Sciatic nerve (tissue), 2 donors: ENCODE data around the gene PTDSS2. TPM values are rescaled to one million over a fixed set of nuclear protein-coding genes. Genes with fewer than 3 reads are reported as not detected.
"Not testable (repeated sequence)": the region's sequence is repeated elsewhere in the genome, so short reads cannot be mapped to it uniquely, and the experiment has no call there.

Experiments used
- ATAC-seq: fragments of 200-7000 bp; cut with Tn5 transposase; one replicate; pipeline ENCODE4 v1.9.1; 2020; ENCODE audit warnings: mild to moderate bottlenecking, moderate library complexity
- DNase-seq: peaks from one replicate; pipeline ENCODE4 v3.0.0-alpha.2; 2020; ENCODE audit warnings: low spot score
- intact Hi-C: fragments of 100-400 bp; cut with DNase I; formaldehyde crosslinking; loops from one replicate; pipeline ENCODE4 v1.14.2; 2022
- total RNA-seq: library from RNA; stranded (reverse); fragmentation: NEBNext Ultra II Directional; extraction: Animal tissue kit (Norgen Biotek cat#: 25700); gene quantifications from one replicate; pipeline ENCODE4 v1.2.1, GENCODE V29; 2021
- donor health status: DM: no; HTN: no; CAD: no.
- donor health status: DM: no; HTN: no; CAD: no.

Gene PTDSS2
- total RNA-seq, 1 donor from 2014 or later: 33.1 TPM

DNA sequence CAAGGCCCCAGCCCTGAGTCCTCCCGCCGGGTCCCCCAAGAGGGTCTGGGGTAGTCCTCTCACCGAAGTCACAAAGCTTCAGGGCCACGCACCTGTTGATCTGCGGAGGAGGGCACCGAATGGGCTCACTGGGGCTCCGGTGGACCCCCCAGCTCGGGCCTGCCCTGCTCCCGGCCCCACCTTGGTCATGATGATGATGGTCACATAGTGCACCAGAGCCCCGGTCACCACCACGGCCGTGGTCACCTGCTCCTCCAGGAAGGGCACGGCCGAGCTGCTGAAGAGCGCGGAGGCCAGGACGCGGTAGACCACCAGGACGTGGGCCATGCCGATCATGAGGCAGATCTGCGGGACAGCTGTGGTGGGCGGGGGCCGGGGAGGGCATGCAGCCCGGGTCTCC is 21.8 kb upstream of the PTDSS2 start:
- no peak for DNase-seq
- intact Hi-C loops: no loop called here
- ATAC-seq: no peak

DNA sequence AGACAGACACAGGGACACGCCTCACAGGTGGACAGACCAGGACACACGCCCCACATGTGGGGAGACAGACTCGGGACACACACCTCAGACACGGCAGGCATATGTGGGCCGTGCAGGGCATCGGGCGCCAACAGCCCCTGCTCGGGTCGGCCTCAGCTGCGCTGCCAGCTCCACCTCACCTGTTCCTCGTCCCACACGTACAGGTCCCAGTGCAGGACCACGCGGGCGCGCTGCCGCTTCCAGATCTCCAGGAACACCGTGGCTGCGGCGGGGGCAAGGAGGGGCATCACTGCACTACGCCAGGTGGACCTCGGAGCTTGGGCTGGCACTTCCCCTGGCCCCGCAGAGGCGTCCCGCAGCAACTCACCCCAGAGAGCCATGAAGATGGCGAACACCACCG is 20.7 kb upstream of the PTDSS2 start:
- no peak for ATAC-seq
- DNase-seq: no peak
- intact Hi-C loops: no loop called here

DNA sequence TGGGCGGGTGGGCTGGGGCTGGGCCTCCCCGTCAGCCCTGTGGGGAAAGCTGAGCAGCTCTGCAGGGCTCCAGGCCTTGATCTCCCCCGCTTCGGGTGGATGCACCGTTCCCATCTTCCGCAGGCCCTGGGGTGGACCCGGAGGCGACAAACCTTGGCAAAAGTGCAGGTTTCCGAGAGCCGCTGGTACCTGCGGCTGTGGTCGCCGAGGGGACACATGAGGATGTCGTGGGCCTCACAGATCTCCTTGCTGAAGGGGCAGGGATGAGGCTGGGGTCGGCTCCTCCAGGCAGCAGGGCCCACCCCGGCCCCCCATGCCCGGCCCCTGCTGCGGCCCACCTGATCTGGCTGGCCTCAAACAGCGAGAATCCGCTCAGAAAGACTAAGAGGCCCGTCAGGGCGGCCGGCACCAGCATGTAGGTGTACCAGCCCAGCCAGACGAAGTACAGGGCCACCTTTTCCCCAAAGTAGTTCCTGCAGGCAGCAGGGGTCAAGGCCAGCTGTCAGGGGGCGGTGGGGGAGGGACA is 20.1 kb upstream of the PTDSS2 start:
- intact Hi-C loops: loop anchor here (5.0 kb wide), 1 partner anchor 477 kb away; no protein-coding TSS in a partner anchor
- ATAC-seq: no peak
- DNase-seq: no peak

DNA sequence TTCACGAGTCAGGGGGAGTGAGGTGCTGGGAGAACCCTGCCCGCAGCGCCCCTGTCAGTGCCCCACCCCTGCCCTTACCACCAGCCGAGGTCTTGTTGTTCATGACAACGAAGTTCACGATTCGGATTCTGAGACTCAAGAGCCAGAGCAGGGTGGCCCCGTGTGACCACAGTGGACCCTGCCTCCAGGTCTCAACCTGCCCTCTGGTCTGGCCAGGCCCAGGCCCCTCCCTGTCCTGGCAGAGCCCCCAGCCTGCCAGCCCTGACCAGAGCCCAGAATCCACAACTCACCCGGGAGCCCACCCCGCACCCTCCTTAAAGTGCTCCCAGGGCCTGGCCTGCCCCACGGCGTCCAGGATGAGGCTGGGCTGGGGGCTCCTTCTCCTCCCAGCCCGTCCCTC is 18.2 kb upstream of the PTDSS2 start:
- ATAC-seq (no peak), DNase-seq (no peak)
- intact Hi-C loops: loop anchor here (5.0 kb wide), 1 partner anchor 475 kb away; no protein-coding TSS in a partner anchor

DNA sequence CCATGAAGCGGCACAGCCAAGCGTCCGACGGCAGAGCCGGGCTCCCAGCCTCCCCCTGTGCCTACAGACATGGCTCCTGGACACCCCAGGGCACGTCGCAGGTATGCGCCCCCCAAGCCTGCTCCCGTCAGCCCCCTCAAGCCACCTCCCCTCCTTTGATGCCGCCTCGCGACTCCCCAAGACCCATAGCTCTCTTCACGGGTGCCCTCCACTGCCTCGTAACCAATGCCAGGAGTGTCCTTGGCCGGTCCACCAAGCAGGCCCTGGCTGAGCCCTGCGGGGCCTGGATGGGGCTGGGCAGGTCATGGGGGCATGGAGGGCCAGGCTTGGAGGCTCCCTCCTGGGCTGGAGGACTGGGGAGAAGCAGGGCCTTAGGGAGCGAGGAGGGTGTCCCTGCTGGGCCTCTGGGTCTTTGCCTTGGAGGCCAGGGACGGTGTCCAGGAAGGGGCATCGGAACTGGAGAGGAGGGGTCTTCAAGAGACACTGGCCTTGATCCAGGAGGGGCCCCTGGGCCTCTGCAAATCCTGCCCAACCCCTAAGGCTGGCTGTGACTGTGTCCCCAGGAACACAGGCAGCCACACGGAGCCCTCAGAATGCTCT is 17.5 kb upstream of the PTDSS2 start:
- intact Hi-C loops: loop anchor here (5.0 kb wide), 1 partner anchor 475 kb away; no protein-coding TSS in a partner anchor
- ATAC-seq (no peak), DNase-seq (no peak)

DNA sequence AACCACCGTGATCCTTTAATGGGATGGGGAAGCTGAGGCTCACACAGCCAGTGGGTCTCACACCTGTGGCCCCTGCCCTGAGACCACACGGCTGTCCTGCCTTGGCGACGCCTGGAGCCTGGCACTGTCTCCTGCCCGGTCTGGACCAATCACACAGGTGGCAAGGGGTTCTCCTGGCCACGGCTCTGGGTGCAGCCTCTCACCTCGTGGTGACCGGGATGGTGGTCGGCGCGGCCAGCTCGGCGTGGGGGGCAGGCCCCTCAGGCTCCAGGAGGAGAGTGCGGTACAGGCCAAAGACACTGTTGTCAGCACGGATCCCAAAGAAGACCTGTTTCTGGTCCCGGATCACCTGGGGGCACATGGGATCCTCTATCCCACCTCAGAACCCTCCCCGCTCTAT is 17.0 kb upstream of the PTDSS2 start:
- intact Hi-C loops: loop anchor here (5.0 kb wide), 1 partner anchor 474 kb away; no protein-coding TSS in a partner anchor
- ATAC-seq (no peak), DNase-seq (no peak)

DNA sequence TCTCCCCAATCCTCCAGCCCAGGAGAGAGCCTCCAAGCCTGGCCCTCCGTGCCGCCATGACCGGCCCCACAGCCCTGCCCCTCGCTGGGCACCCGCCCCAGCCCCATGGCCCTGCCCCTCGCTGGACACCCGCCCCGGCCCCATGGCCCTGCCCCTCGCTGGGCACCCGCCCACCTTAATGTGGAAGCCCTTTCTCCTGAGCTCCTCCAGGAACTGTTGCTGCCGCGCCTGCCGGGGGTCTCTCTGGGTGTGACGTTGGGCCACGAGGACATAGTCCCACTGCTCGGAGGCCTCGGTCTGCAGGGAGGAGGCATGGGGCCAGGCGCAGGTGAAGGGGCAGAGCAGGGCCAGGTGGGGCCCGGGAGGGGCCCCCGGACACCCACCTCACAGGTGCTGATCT is 16.4 kb upstream of the PTDSS2 start:
- intact Hi-C loops: loop anchor here (5.0 kb wide), 1 partner anchor 474 kb away; no protein-coding TSS in a partner anchor
- ATAC-seq (no peak), DNase-seq (no peak)

DNA sequence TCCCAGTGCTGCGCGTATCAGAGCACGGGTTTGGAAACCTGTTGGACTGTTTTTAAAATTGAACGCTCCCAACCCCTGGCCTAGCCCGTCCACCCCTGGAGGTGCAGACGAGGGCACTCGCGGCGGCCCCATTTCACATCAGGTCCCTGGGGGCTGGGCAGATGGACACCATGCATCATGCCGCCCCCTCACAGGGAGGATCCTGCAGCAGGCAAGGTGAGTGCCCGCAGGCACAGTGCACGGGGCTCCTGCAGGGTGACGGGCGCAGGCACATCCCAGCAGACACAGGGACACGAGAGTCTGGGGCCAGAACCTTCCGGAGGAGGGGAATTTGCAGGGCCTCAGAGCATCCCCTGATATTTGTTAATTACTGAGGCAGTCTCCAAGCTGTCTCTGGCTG is 15.6 kb upstream of the PTDSS2 start:
- intact Hi-C loops: loop anchor here (5.0 kb wide), 1 partner anchor 473 kb away; no protein-coding TSS in a partner anchor
- ATAC-seq (no peak), DNase-seq (no peak)

DNA sequence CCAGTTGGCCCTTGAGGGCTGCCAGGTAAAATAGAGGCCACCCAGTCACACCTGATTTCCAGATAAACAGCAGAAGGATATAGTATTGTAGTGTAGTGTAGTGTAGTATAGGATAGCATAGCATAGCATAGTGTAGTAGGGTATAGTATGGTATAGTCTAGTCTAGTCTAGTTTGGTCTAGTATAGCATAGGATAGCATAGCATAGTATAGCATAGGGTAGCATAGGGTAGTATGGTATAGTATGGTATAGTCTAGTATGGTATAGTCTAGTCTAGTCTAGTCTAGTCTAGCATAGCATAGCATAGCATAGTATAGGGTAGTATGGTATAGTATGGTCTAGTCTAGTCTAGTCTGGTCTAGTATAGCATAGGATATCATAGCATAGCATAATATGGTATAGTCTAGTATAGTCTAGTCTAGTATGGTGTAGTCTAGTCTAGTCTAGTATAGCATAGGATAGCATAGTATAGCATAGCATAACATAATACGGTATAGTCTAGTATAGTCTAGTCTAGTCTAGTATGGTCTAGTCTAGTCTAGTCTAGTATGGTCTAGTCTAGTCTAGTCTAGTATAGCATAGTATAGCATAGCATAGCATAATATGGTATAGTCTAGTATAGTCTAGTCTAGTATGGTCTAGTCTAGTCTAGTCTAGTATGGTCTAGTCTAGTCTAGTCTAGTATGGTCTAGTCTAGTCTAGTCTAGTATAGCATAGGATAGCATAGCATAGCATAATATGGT is 14.9 kb upstream of the PTDSS2 start:
- intact Hi-C loops: loop anchor here (5.0 kb wide), 1 partner anchor 472 kb away; no protein-coding TSS in a partner anchor
- DNase-seq, ATAC-seq: not testable (repeated sequence)

DNA sequence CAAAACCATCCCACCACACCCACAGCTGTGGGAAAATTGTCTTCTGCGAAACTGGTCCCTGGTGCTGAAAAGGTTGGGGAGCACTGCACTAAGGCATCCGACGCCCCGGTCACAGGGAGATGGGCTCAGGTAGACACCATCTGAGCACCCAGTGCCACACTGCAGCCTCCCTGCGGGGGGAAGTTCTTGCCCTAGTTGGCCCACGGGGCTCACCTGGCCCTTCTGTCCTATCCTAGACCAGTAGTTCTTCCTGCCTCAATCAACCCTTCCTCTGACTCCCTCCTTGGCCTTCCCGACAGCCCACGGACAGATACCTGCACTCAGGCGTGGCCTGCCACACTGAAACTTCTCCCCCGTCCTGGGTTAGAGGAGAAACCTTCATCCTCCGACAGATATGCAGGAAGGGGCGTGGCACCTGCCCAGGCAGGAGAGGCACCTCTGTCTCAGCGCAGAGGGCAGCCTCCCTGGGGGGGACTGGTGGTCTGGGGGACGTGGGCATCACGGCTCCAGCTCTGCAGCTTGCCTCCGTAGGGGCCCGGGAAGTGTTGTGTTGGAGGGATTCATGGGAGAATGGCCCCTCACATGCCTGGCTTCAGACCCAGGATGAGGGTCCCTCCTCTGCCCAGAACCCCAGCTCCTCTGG is 12.7 kb upstream of the PTDSS2 start:
- DNase-seq (no peak), ATAC-seq (no peak)
- intact Hi-C loops: no loop called here

DNA sequence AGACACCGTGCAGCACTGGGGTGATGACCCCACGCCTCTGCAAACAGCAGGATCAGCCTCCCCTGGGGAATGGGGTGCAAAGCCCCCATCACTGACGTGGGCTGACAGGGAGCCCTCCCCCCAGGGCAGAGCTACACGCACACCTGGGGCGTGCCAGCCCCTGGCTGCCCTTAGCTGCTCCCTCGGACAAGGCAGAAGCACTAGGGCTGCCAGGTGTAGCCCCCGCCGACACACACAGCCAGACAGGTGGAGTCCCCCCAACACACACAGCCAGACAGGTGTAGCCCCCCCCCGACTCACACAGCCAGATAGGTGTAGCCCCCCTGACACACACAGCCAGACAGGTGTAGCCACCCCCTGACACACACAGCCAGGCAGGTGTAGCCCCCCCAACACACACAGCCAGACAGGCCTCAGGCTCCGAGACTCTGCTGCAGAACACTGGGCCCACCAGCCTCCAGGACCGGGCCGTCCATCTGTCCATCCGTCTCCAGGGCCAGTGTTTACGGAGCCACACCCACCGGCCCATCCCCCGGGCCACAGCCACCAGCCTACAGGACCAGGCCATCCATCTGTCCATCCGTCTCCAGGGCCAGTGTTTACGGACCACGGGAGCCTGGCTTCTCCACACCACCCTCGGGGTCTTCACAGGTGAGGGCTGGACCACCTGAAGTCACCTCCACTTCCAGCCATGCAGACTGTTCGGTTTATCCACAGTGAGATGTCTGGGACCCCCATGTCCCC is 11.8 kb upstream of the PTDSS2 start:
- intact Hi-C loops: no loop called here
- no peak for ATAC-seq
- DNase-seq: no peak

DNA sequence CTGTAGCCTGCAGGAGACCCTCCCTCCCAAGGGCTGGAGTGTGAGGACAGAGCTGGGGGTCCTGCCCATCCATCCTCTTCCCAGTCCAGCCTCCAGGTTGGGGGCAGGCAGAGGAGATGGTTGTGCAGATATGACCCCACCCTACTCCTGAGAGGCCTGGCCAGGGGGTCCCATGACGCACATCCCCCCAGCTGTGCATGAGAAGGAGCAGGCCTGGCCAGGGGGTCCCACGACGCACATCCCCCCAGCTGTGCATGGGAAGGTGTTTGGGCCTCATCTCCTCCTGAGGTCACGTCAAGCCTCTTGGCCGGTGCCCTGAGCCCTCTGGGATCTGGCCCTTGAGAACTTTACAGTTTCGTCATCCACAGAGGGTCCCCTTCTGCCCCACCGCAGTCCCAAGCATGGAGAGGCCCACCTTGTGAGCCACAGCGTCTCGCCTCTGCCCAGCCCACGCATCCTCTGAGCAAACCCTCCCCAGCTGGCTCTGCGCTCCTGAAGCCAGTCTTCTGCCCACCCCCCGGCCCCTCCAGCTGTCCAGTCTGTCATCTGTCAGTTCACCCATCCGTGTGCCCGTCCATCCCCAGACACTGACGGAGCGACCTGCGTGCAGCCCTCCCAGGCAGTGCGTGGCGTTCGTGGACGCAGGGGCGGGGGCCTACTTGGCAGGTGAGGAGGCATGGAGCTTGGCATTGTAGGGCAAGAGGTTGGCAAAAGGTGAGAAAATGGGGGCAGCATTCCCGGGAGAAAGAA is 10.6 kb upstream of the PTDSS2 start:
- no peak for DNase-seq
- no peak for ATAC-seq
- intact Hi-C loops: no loop called here

DNA sequence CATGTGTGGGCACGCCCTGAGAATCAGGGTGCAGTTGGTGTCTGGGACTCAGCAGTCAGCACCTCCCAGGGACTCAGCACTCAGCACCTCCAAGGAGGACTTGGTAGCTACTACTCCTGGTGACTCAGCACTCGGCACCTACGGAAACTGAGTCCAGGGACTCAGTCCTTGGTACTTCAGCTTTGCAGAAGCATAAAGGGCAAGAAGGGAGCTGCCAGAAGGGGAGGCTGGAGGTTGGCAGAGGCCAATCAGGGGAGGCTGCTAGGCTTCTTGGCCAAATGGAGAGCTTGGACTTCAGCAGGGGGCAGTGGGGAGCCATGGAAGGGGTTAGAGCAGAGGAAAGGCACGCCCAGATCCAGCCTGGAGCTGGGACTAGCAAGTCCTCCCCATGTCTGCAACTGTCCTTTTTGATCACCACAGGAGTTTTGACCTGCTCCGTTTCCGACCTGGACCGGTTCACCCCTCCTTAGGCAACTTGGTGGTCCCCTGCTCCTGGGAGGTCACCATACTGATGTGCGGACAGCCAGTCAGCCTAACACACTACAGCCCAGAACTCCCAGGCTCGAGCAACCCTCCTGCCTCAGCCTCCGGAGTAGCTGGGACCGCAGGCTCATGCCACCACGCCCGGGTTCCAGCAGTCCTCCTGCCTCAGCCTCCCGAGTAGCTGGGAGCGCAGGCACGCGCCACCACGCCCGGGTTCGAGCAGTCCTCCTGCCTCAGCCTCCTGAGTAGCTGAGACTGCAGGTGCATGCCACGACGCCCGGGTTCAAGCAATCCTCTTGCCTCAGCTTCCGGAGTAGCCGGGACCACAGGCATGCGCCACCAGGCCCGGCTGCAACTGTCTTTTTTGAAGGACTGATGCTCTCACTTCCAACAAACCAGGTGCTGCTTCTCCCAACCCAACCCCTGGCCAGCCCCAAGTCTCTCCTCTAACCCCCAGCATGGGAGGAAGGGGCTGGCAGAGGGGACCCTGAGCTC is 9.7 kb upstream of the PTDSS2 start:
- DNase-seq (no peak), ATAC-seq (no peak)
- intact Hi-C loops: no loop called here

DNA sequence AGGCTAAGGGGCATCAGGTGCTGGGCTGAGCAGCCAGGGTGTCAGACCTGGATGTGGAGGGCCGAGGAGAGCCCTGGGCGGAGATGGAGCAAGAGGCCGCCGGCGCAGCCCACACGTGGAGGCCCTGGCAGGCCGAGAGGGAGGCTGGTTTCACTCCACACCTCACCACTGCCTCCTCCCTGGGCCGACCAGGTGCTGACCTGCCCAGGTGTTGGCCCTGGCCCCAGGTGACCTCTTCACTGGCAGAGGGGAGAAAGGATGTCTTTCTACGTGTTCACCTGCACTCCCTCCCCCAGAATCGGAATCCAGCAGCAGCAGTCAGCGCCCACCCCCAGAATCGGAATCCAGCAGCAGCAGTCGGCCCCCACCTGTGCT is 9.0 kb upstream of the PTDSS2 start:
- ATAC-seq: no peak
- intact Hi-C loops: no loop called here
- DNase-seq: no peak

DNA sequence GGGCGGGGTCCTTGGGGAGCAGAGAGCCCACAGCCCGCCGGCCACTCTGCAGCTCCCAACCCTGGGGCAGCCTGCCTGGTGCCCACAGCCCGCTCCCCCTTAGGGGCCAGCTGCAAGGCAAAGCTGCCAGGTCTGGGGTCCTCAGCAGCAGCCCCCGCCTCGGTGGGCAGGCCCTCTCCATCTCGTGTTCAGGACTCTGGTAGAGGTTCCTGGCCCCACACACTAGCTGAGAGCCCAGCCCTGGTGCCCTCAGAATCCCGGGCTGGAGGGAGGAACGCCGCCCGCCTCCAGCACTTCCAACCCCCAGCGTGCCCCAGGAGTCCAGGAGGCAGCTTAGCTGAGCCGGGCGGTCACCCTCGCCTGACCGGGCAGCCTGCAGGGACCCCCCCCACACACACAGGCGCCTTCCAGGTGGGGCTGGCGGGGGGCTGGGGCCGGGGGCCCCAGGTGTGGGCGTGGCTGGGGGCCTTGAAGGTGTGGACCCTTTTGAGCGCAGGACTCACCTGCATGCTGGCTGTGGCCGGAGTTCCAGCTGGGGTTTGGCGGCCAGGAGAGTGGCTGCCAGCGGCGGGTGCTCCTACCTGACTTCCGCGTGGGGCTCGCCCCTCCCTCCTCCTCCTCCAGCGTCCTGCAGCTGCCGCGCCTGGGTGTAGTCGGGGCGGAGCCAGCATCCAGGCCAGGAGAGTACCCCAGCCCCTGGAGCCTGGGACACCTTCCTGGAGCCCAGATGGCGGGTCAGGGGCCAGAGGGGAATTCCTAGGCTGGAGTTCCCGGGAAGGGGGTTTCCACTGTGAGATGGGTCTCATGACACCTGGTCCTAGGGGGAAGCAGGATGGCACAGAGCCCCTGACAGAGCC is 8.4 kb upstream of the PTDSS2 start, which contains the start of gene ANO9:
ANO9 (minus strand) TSS at position 594 of the 857 bp plus-strand sequence; CDS start at position 509, 85 bp downstream.
- no peak for ATAC-seq

DNA sequence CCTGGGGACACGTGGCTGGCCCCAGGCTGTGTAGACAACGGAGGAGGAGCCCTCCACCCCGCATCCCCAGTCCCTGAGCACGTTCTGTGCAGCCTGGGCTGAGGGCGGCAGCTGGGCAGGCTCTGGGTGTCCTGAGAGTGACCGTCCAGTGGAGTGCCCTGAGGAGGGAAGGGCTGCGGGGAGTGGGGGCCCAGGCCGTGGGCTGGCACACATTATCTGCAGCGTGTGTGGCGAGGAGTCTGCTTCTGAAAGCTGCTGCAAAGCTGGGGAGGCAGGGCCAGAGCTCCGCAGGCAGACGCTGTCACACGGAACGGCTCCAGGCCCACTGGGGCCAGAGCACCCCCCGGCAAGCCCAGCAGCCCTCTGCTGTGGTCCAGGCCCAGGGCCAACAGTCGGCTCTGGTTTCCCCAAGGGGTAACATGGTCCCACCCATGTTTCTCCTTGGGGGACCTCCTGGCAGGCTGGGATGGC is 7.4 kb upstream of the PTDSS2 start:
- DNase-seq: no peak
- intact Hi-C loops: no loop called here

More for the DNA sequence above, 8.4 kb upstream of the PTDSS2 start, which contains the start of gene ANO9:
- intact Hi-C loops: no loop called here
- DNase-seq: no peak

More for the DNA sequence above, 7.4 kb upstream of the PTDSS2 start:
- ATAC-seq: no peak
